K562 (cell line): ENCODE measurements around the gene LRRC3C. TPM values are rescaled to one million over a fixed set of nuclear protein-coding genes. Genes with fewer than 3 reads are reported as not detected.

Source experiments
- ATF7 ChIP-seq: fragments of 450-650 bp; IDR thresholded peaks from 2 replicates; pipeline ENCODE4 v1.7.1; 2014; ENCODE audit warnings: mild to moderate bottlenecking, moderate library complexity
- CCNT2 ChIP-seq: IDR thresholded peaks from 2 replicates; pipeline ENCODE4 v1.6.1; 2011; ENCODE audit warnings: borderline replicate concordance, low read depth, mild to moderate bottlenecking, moderate library complexity, mixed read lengths, low read length; ENCODE audit not compliant: insufficient read length; ENCODE audit errors: extremely low read depth
- CEBPB ChIP-seq: fragments of 450-650 bp; IDR thresholded peaks from 2 replicates; pipeline ENCODE4 v1.6.1; 2016; ENCODE audit warnings: missing genetic modification characterization, missing compliant biosample characterization
- CREM ChIP-seq: IDR thresholded peaks from 2 replicates; pipeline ENCODE4 v1.6.1; 2014; ENCODE audit warnings: antibody characterized with exemption, low read depth
- ELF4 ChIP-seq: fragments of 450-650 bp; formaldehyde crosslinking; IDR thresholded peaks from 2 replicates; pipeline ENCODE4 v1.4.0; 2022; ENCODE audit warnings: missing genetic modification characterization
- MAFK ChIP-seq: IDR thresholded peaks from 2 replicates; pipeline ENCODE4 v1.6.1; 2011; ENCODE audit warnings: low read length, improper control_type of control experiment
- MTA3 ChIP-seq: fragments of 450-650 bp; formaldehyde crosslinking; IDR thresholded peaks from 2 replicates; pipeline ENCODE4 v1.6.1; 2017; ENCODE audit warnings: mild to moderate bottlenecking, borderline replicate concordance
- SETDB1 ChIP-seq: IDR thresholded peaks from one replicate; pipeline ENCODE4 v1.6.1; 2012; ENCODE audit warnings: low read length, control low read depth, inconsistent platforms
- TSC22D4 ChIP-seq: fragments of 450-650 bp; IDR thresholded peaks from 2 replicates; pipeline ENCODE4 v1.6.1; 2016; ENCODE audit warnings: missing genetic modification characterization, missing biosample characterization, control low read depth
- ZNF121 ChIP-seq: sonication (generic); formaldehyde crosslinking; conservative IDR thresholded peaks from 2 replicates; pipeline ENCODE4 v1.8.0; 2022; ENCODE audit warnings: missing genetic modification reagents
- ZNF174 ChIP-seq: fragments of 250-450 bp; sonication (Bioruptor Pico); IDR thresholded peaks from 2 replicates; pipeline ENCODE4 v1.4.0; 2020; ENCODE audit warnings: mild to moderate bottlenecking
- ZNF324 ChIP-seq: fragments of 250-450 bp; sonication (Bioruptor Pico); IDR thresholded peaks from 2 replicates; pipeline ENCODE4 v1.4.0; 2020; ENCODE audit warnings: mild to moderate bottlenecking
- ZSCAN32 ChIP-seq: fragments of 450-650 bp; formaldehyde crosslinking; IDR thresholded peaks from 2 replicates; pipeline ENCODE4 v1.4.0; 2020; ENCODE audit warnings: mild to moderate bottlenecking, moderate library complexity
- polyA plus RNA-seq, 8 experiments: library from polyadenylated mRNA; depleted of rRNA in 4 of 8; stranded (reverse) in 5 of 8; unstranded in 3 of 8; fragments of >200 nt; fragmentation: Nextera tagmentation in 2 of 8; fragmentation: Illumina TruSeq in 1 of 8; extraction: Ambion mirVana in 2 of 8; extraction: Trizol in 1 of 8; gene quantifications; 2 replicates each; pipeline versions ENCODE4 v1.2.1 to v1.2.3, GENCODE V29; 2011 to 2014; ENCODE audit warnings: inconsistent platforms in 1 of 8, missing spikeins in 1 of 8
- total RNA-seq, 7 experiments: library from RNA; depleted of rRNA in 6 of 7; stranded (reverse); fragments of >200 nt in 6 of 7; fragmentation: Illumina TruSeq in 2 of 7; extraction: Trizol in 2 of 7; gene quantifications; 2 replicates each; pipeline versions ENCODE4 v1.2.1 to v1.2.3, GENCODE V29; 2011 to 2021; ENCODE audit warnings: low replicate concordance in 1 of 7
- TF ChIP-seq, protein P1 (sequence below): sonication (generic); IDR thresholded peaks from 2 replicates; pipeline ENCODE4 v1.6.1; 2016
- TF ChIP-seq, protein P2 (sequence below): sonication (generic); formaldehyde crosslinking; IDR thresholded peaks from 2 replicates; pipeline ENCODE4 v1.8.1; 2022; ENCODE audit warnings: missing genetic modification reagents
- TF ChIP-seq, protein P3 (sequence below), 2 experiments: fragments of 250-450 bp in 1 of 2; fragments of 450-650 bp in 1 of 2; sonication (Bioruptor Pico) in 1 of 2; IDR thresholded peaks; 2 replicates each; pipeline versions ENCODE4 v1.6.1 to v1.8.0; 2016 to 2021; ENCODE audit warnings: mild to moderate bottlenecking in 2 of 2, moderate library complexity in 2 of 2, missing compliant biosample characterization in 1 of 2, missing genetic modification characterization in 1 of 2
- TF ChIP-seq, protein P4 (sequence below), 2 experiments: fragments of 450-650 bp in 1 of 2; sonication (generic) in 1 of 2; formaldehyde crosslinking in 1 of 2; IDR thresholded peaks in 1 of 2; conservative IDR thresholded peaks in 1 of 2; 2 replicates each; pipeline versions ENCODE4 v1.6.1 to v1.8.1; 2016 to 2023; ENCODE audit warnings: mild to moderate bottlenecking in 2 of 2, moderate library complexity in 2 of 2, inconsistent platforms in 1 of 2, missing genetic modification reagents in 1 of 2
- TF ChIP-seq, protein P5 (sequence below): sonication (generic); formaldehyde crosslinking; IDR thresholded peaks from 2 replicates; pipeline ENCODE4 v1.9.0; 2022; ENCODE audit warnings: mild to moderate bottlenecking, missing genetic modification reagents
- TF ChIP-seq, protein P6 (sequence below): sonication (generic); formaldehyde crosslinking; IDR thresholded peaks from 2 replicates; pipeline ENCODE4 v1.8.0; 2023; ENCODE audit warnings: mild to moderate bottlenecking, missing genetic modification reagents
- TF ChIP-seq, protein P7 (sequence below), 2 experiments: fragments of 450-650 bp in 1 of 2; sonication (generic) in 1 of 2; formaldehyde crosslinking; conservative IDR thresholded peaks; 2 replicates each; pipeline versions ENCODE4 v1.4.0 to v1.8.1; 2020 to 2022; ENCODE audit warnings: mild to moderate bottlenecking in 1 of 2, missing genetic modification reagents in 1 of 2

The LRRC3C gene
- total and polyA plus RNA-seq, 9 of the 15 experiments (the other 6 are each of a cell fraction or from before 2014, with no cell fraction given) = not detected

DNA sequence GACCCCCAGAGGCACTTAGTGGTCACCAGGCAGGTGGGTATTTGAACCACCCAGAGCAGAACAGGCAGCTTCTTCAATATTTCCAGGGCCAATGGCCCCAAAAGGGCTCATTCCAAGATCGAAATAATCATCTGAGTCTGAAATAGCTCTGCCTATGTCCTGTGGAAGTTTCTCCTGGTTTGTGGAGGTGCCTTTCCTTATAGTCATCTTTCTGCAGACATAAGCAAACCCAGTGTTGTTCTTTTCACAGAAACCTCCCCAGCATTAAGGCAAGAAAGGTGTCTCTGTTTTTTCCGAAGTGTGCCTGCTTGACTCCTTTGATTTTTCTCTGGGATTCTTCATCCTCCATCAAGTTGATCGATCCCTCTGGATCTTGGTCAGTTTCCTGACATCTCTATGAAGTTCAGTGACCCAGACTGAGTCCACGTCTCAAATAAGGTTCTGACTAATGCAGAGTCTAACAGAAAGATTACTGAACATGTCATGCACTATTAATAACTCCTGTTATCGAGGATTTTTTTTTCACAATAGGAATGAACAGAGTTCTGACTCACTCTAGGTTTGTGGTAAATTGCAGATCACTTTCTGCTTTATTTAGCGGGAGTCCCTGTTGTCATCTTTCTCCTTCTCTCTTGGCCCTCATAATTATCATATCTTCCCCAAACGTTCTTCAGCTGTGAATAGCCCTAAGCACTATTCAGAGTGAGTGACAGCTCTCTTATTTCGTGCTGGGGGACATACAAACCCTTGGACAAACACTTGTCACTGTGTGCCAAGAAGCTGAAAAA, 1.5 kb downstream of the LRRC3C start (continued):
- TF ChIP-seq, protein P1, sequence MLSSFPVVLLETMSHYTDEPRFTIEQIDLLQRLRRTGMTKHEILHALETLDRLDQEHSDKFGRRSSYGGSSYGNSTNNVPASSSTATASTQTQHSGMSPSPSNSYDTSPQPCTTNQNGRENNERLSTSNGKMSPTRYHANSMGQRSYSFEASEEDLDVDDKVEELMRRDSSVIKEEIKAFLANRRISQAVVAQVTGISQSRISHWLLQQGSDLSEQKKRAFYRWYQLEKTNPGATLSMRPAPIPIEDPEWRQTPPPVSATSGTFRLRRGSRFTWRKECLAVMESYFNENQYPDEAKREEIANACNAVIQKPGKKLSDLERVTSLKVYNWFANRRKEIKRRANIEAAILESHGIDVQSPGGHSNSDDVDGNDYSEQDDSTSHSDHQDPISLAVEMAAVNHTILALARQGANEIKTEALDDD = no peak
- TF ChIP-seq ZNF324 (CRISPR knock-in tag) = no peak
- no peak for TF ChIP-seq ZNF174
- no peak for TF ChIP-seq MAFK
- no peak for TF ChIP-seq MTA3
- TF ChIP-seq ZNF121 = 0 out of 2 replicates have a peak, but pooled peaks have one; percentile 13
- TF ChIP-seq, protein P2, sequence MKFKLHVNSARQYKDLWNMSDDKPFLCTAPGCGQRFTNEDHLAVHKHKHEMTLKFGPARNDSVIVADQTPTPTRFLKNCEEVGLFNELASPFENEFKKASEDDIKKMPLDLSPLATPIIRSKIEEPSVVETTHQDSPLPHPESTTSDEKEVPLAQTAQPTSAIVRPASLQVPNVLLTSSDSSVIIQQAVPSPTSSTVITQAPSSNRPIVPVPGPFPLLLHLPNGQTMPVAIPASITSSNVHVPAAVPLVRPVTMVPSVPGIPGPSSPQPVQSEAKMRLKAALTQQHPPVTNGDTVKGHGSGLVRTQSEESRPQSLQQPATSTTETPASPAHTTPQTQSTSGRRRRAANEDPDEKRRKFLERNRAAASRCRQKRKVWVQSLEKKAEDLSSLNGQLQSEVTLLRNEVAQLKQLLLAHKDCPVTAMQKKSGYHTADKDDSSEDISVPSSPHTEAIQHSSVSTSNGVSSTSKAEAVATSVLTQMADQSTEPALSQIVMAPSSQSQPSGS (CRISPR knock-in tag) = no peak
- TF ChIP-seq ZSCAN32 (CRISPR knock-in tag) = no peak
- no peak for TF ChIP-seq SETDB1
- TF ChIP-seq, protein P3, sequence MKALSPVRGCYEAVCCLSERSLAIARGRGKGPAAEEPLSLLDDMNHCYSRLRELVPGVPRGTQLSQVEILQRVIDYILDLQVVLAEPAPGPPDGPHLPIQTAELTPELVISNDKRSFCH (CRISPR knock-in tag; IDR thresholded peaks at IDR 0.05) = no peak
- TF ChIP-seq, protein P3 (tag; IDR thresholded peaks at IDR 0.05) = no peak
- TF ChIP-seq, protein P4, sequence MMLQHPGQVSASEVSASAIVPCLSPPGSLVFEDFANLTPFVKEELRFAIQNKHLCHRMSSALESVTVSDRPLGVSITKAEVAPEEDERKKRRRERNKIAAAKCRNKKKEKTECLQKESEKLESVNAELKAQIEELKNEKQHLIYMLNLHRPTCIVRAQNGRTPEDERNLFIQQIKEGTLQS (IDR thresholded peaks at IDR 0.05) = peak; percentile 92
- TF ChIP-seq, protein P4 (CRISPR knock-in tag; conservative IDR thresholded peaks at IDR 0.05) = no peak
- TF ChIP-seq, protein P5, sequence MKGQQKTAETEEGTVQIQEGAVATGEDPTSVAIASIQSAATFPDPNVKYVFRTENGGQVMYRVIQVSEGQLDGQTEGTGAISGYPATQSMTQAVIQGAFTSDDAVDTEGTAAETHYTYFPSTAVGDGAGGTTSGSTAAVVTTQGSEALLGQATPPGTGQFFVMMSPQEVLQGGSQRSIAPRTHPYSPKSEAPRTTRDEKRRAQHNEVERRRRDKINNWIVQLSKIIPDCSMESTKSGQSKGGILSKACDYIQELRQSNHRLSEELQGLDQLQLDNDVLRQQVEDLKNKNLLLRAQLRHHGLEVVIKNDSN (CRISPR knock-in tag) = no peak
- no peak for TF ChIP-seq ELF4 (CRISPR knock-in tag)
- TF ChIP-seq, protein P6, sequence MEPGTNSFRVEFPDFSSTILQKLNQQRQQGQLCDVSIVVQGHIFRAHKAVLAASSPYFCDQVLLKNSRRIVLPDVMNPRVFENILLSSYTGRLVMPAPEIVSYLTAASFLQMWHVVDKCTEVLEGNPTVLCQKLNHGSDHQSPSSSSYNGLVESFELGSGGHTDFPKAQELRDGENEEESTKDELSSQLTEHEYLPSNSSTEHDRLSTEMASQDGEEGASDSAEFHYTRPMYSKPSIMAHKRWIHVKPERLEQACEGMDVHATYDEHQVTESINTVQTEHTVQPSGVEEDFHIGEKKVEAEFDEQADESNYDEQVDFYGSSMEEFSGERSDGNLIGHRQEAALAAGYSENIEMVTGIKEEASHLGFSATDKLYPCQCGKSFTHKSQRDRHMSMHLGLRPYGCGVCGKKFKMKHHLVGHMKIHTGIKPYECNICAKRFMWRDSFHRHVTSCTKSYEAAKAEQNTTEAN (CRISPR knock-in tag) = no peak
- no peak for TF ChIP-seq CEBPB (tag)
- TF ChIP-seq, protein P7, sequence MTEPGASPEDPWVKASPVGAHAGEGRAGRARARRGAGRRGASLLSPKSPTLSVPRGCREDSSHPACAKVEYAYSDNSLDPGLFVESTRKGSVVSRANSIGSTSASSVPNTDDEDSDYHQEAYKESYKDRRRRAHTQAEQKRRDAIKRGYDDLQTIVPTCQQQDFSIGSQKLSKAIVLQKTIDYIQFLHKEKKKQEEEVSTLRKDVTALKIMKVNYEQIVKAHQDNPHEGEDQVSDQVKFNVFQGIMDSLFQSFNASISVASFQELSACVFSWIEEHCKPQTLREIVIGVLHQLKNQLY (CRISPR knock-in tag; conservative IDR thresholded peaks at IDR 0.05) = no peak
- no peak for TF ChIP-seq TSC22D4 (tag)
- TF ChIP-seq CCNT2 = no peak
- TF ChIP-seq ATF7 = peak; percentile 48; the same call in 1 of the 2 replicates
- TF ChIP-seq CREM = peak; percentile 12; the same call in 1 of the 2 replicates
